Esophagus mucosa (tissue), 1 donor: Measurements from ENCODE around the gene DLX4. TPM values are rescaled to one million over a fixed set of nuclear protein-coding genes. Genes with fewer than 3 reads are reported as not detected.
A peak's percentile ranks its signal among the peaks of the same experiment; 100 is the strongest.

ENCODE experiments used
- ATAC-seq: fragments of 200-7000 bp; cut with Tn5 transposase; one replicate; pipeline ENCODE4 v1.9.1; 2020
- total RNA-seq: library from RNA; stranded (reverse); gene quantifications from one replicate; pipeline ENCODE4 v1.2.4, GENCODE V29; 2023
- donor health status: DM: yes; HTN: yes; CAD: no.

Gene DLX4
- total RNA-seq, 1 donor from 2014 or later = 0.52 TPM

DNA sequence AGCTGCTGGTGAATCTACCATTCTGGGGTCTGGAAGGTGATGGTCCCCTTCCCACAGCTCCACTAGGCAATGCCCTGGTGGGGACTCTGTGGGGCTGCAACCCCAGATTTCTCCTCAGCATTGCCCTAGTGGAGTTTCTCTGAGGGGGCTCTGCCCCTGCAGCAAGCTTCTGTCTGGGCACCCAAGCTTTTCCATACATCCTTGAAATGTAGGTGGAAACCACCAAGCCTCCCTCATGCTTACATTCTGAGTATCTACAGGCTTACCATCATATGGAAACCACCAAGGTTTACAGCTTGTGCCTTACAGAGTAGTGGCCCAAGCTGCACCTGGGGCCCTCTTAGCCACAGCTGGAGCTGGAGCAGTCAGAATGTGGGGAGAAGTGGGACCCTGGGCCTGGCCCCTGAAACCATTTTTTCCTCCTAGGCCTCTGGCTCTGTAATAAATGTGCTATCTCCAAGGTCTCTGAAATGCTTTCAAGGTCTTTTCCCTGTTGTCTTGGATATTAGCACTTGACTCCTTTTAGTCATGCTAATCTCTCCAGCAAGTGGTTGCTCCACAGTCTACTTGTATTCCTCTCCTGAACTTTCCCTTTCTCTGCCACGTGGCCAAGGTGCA is 45.6 kb downstream of the DLX4 start:
- no peak for ATAC-seq

DNA sequence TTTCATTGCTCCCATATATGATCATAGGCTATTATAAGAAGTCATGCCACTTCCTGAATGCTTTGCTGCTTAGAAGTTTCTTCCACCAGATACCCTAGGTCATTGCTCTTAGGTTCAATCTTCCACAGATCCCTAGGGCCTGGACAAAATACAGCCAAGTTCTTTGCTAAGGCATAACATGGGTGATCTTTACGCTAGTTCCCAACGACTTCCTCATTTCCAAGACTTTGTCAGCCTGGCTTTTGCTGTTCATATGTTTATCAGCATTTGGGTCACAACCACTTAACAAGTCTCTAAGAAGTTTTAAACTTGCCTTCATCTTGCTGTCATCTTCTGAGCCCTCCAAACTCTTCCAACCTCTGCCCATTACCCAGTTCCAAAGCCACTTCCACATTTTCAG is 46.2 kb downstream of the DLX4 start:
- no peak for ATAC-seq

DNA sequence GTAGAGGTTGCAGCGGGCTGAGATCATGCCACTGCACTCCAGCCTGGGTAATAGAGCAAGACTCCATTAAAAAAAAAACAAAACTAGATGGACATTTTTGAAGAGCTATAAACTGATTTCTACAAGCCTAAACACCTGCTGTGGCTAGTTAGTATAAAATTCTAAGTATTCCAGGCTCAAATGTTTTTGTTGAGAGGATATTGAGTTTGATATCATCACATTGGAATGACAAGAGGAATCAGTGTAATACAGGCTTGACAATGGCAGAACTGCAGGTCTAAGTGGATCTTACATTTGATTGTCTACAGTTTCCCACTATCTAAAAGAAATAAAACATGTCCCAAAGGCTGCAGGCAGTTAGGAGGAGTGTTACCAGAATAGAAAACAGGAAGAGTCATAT is 49.9 kb downstream of the DLX4 start:
- no peak for ATAC-seq

DNA sequence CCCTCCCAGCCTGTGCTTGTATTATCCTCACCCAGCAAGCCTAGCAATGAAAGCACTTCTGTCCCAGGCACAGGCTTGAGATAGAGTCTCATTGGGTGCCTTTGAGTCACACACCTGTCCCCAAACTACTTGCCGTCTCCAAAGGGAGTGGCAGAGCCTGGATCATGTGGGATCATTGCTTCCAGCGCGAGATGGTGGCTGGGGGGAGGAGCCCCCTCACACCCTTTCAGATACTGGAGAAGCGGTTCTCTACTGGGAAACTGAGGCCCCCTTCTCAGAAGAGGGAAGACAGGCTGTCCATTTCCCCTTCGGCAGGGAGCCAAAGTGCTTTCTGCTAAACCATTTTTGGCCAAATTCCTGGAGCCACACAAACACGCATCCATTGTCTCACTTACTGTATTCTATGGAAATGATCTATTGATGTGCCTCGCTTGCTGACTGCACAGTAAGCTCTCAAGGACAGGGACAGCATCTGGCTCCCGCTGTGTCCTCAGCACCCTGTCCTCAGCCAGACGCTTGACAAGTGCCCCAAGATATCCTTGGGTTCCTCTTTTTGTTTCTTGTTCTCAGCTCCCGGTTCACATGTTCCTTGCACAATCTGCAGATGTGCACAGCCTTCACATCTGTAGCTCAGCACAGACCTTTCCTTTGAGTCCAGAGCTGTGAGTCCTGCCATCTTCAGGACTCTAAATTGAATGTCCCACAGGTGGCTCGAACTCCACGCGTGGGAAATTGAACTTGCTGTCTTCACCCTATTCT is 52.0 kb downstream of the DLX4 start:
- peak; percentile 45 for ATAC-seq

DNA sequence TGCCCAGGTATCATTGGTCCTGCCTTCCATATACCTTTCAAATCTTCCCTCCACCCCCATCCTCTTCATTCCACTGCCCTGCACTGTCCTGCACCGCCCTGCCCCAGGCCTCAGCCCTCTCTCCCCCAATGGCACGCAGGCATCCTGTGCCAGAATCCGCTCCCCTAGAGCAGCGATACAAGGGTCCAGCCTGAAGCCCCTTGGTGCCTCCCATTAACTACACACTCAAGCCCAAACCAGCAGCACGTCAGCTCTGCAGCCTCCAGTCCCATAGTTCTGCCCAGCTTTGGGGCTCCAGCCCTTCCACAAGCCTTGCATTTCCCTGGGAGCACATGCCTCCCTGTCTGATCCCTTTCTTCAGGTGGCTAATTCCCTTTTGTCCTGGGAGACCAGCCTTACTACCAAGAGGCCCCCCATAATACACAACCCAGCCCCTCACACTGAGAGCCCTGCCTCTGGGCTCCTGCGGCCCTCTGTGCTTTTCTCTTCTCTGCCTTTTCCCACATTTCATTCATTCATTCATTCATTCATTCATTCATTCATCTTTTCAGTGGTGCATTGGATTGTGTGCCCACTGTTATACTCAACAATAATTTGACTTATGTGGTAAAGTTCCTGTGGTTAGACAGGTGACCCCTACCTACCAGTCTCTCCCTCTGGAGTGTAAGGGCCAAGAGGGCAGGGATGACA is 52.8 kb downstream of the DLX4 start:
- no peak for ATAC-seq

DNA sequence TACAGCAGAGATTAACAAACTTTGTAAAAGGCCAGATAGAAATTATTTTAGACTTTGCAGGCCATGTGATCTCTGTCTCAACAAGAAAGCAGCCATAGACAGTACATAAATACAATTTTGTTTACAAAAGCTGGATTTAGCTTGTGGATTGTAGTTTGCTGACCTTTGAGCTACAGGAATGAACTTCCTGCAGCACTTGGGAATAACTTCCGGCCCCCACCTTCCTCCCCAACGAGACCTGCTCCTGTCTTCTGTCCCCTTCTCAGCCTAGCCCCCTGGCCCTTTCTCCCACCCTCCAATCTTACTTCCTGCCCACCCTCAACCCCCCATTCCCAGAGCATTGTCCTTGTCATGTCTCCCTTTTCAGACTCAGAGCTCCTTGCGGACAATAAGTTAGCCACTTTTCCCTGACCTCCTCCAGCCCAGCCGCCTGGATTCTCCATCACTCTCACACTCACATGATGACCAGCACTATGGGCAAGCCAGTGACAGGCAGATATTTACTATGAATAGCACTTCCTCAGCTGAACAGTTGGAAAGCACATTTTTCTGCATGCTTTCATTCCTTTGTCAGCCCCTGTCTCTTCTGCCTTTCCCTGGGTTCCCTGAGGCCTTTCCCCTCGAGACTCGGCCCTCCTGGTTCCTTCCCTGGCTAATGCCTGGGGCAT is 53.6 kb downstream of the DLX4 start:
- no peak for ATAC-seq

DNA sequence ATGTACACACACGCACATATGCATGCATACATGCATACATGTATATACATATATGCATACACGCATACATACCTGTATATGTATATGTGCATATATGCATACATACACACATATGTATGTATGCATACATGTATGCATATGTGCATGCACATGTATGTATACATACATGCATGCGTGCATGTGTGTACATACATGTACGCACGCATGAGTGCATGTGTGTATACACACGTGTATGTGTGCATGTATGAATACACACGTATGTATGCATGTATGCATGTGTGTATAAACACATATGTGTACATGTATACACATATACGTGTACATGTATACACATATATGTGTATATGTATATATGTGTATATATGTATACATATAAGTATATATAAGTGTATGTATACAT is 54.5 kb downstream of the DLX4 start:
- no peak for ATAC-seq

Other genes starting within 250 kb of the DLX4 start
- gene FAM117A, start 205.1 kb upstream of the DLX4 start, total RNA-seq = 3.9 TPM
- 33.7 TPM for gene KAT7, start 180.5 kb upstream of the DLX4 start, total RNA-seq
- not detected for gene TAC4, start 121.1 kb upstream of the DLX4 start, total RNA-seq
- 4.0 TPM for gene DLX3, start 26.0 kb downstream of the DLX4 start, total RNA-seq
- gene ITGA3, start 86.9 kb downstream of the DLX4 start, total RNA-seq = 83.1 TPM
- 13.6 TPM for gene PDK2, start 126.2 kb downstream of the DLX4 start, total RNA-seq
- 0.16 TPM for gene SAMD14, start 161.0 kb downstream of the DLX4 start, total RNA-seq
- 26.3 TPM for gene PPP1R9B, start 181.5 kb downstream of the DLX4 start, total RNA-seq
- gene SGCA, start 196.8 kb downstream of the DLX4 start, total RNA-seq = 0.64 TPM
- 42.7 TPM for gene COL1A1, start 232.4 kb downstream of the DLX4 start, total RNA-seq